ENCODE results near the gene SMYD2. TPM values are rescaled to one million over a fixed set of nuclear protein-coding genes. Genes with fewer than 3 reads are reported as not detected.
A peak's percentile ranks its signal among the peaks of the same experiment; 100 is the strongest.

Gene SMYD2
- total and polyA plus RNA-seq, 2 of the 8 experiments (the other 6 are each of a cell fraction or from before 2014, with no cell fraction given), result 3.0 to 5.2 TPM

GRCh38 chr1:214249651-214250050 lies 31.3 kb upstream of the SMYD2 start:
- Histone ChIP-seq H3K14ac (ENCODE audit: insufficient read length) (no peak overlapping the region), H3K4ac (replicated peaks; ENCODE audit: insufficient read length, low read depth, low read length) (no peak overlapping the region), H2BK5ac (ENCODE audit: low read depth, low read length) (no peak overlapping the region), H3K18ac (ENCODE audit: extremely low read depth, low read length) (no peak overlapping the region), H3K23ac (ENCODE audit: insufficient read length) (no peak overlapping the region), H3K79me2 (ENCODE audit: control insufficient read depth in 1 of 2, insufficient read depth in 2 of 2, low read length in 2 of 2) (no peaks in the 10 kb centered on the region), H4K20me1 (replicated peaks in 1 of 2; ENCODE audit: control insufficient read depth in 1 of 2, insufficient read depth in 2 of 2, low read length in 2 of 2) (no peaks in the 10 kb centered on the region), H3K4me1 (replicated peaks in 1 of 4; ENCODE audit: control insufficient read depth in 3 of 4, insufficient read depth in 4 of 4, low read length in 3 of 4) (peaks cover 1 to 8% (median 4%) of the 10 kb centered on the region in 4 experiments; a peak in 3 of 7 replicates), H2BK15ac (ENCODE audit: low read length) (no peak overlapping the region), H3K79me1 (ENCODE audit: low read depth, low read length) (no peaks in the 10 kb centered on the region), H4K8ac (ENCODE audit: extremely low read depth, insufficient read depth, low read length) (no peak overlapping the region), H2AFZ (ENCODE audit: low read length) (0 out of 2 replicates have a peak overlapping the region, but pooled peaks have one; percentile 53), H3K9me3 (ENCODE audit: insufficient read depth in 2 of 2, low read depth in 1 of 2, low read length in 1 of 2) (no peaks in the 10 kb centered on the region), H3K9ac (replicated peaks in 1 of 4; ENCODE audit: extremely low read depth in 1 of 4, low read depth in 3 of 4, low read length in 3 of 4) (no peak overlapping the region), H3K23me2 (ENCODE audit: low read depth, low read length) (no peaks in the 10 kb centered on the region; the same call in 1 of the 2 replicates), H3K56ac (replicated peaks; ENCODE audit: insufficient read length, low read depth, low read length) (no peak overlapping the region), H3K36me3 (ENCODE audit: control insufficient read depth in 2 of 4, insufficient read depth in 4 of 4, low read length in 3 of 4) (no peaks in the 10 kb centered on the region), H3K27ac (ENCODE audit: low read depth, low read length) (no peak overlapping the region), H3K4me2 (ENCODE audit: insufficient read depth in 1 of 2, low read depth in 2 of 2, low read length in 2 of 2) (no peak overlapping the region; a peak in 1 of 4 replicates), H2AK5ac (ENCODE audit: low read depth, low read length) (no peak overlapping the region), H4K91ac (replicated peaks; ENCODE audit: insufficient read length, low read length) (no peak overlapping the region), H2BK20ac (ENCODE audit: low read length) (no peak overlapping the region), H2BK120ac (replicated peaks; ENCODE audit: low read depth, low read length) (no peak overlapping the region), H3K27me3 (replicated peaks in 1 of 4; ENCODE audit: control insufficient read depth in 3 of 4, extremely low read depth in 1 of 4, insufficient read depth in 3 of 4, low read length in 3 of 4) (no peaks in the 10 kb centered on the region), H3K4me3 (ENCODE audit: extremely low read depth in 1 of 4, insufficient read depth in 2 of 4, low read depth in 3 of 4, low read length in 4 of 4) (no peak overlapping the region), H4K5ac (ENCODE audit: insufficient read length, low read depth, low read length) (no peak overlapping the region), H2BK12ac (ENCODE audit: low read depth, low read length) (no peak overlapping the region)
- no peak for TF ChIP-seq TAF1 (IDR thresholded peaks at IDR 0.05; ENCODE audit: low read depth, low read length)
- TF ChIP-seq ATF3 (IDR thresholded peaks at IDR 0.05; ENCODE audit: insufficient read depth, low read depth, low read length), result no peak
- TF ChIP-seq SIX5 (IDR thresholded peaks at IDR 0.05; ENCODE audit: low read depth, low read length), result no peak
- TF ChIP-seq TEAD4 (IDR thresholded peaks at IDR 0.05; ENCODE audit: low read depth, low read length), result no peak
- TF ChIP-seq RFX5 (IDR thresholded peaks at IDR 0.05; ENCODE audit: borderline replicate concordance, low read depth, low read length), result no peak
- ChIA-PET CTCF (ENCODE audit: partially characterized antibody) (interaction anchor here (0.6 to 17.1 kb wide), 5 partner anchors 11 to 1737 kb away, joined by 3 to 610 read pairs (median 3); no protein-coding TSS in a partner anchor), POLR2A (ENCODE audit: partially characterized antibody) (no interaction called here)
- DNase-seq (ENCODE audit: low read depth in 1 of 2, low spot score in 2 of 2), result no peak
- 91% methylated on average over 14 of the region's 14 CpGs; no CpG with 5 or more reads in 1 of the 2 experiments for WGBS, 2 experiments (ENCODE audit: extremely low coverage in 1 of 2, insufficient coverage in 1 of 2, insufficient read length in 1 of 2, insufficient replicate concordance in 2 of 2, low coverage in 1 of 2, low lambda C conversion rate in 2 of 2, missing lambda C conversion rate in 1 of 2)
- FAIRE-seq, result no peak

Measured in H1 (cell line).